Uterus (tissue), 2 donors: ENCODE measurements around the gene EVA1A.

Source experiments
- CTCF ChIP-seq, 4 experiments: fragments of 200-600 bp in 2 of 4; fragments of 450-650 bp in 2 of 4; sonication (generic) in 2 of 4; IDR thresholded peaks; one replicate each; pipeline ENCODE4 v1.5.1; 2016 to 2019; ENCODE audit warnings: antibody characterized with exemption in 4 of 4, mild to moderate bottlenecking in 2 of 4, moderate library complexity in 1 of 4
- POLR2A ChIP-seq, 2 donors: fragments of 450-650 bp; IDR thresholded peaks; one replicate each; pipeline ENCODE4 v1.6.1; 2016; ENCODE audit warnings: antibody characterized with exemption in 2 of 2, mild to moderate bottlenecking in 1 of 2, moderate library complexity in 1 of 2

DNA sequence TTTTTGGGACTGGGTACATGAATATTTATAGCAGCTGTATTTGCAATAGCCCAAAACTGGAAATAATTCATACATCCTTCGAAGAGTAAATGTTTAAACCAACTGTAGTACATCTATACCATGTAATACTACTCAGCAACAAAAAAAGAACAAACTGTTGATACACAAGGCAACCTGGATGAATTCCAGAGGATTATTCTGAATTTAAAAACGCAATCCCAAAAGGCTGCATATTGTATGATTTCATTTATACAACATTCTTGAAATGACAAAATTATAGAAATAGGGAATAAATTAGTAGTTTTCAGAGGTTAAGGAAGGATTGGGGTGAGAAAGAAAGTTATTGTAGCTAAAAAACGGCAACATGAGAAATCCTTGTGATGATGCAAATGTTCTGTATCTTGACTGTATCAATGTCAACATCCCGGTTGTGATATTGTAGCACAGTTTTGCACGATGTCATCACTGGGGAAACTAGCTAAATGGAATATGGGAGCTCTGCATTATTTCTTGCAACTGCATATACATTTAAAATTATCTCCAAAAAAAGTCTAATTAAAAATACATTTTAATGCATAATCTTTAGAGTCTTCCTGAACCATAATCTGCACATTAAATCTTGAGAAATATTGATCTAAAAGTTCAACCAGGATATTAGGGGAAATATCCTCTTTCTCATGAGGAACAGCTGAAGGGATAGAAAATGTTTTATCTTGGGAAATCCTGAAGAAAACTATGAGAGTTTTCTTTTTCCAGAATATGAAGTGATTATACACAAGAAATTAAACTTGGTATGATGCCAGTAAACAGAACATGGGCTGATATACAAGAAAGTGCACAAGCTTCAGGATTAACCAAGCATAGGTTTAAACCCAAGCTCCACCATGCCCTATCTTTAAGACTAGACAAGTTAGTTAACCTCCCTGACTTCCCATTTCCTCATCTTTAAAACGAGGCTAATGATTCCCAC lies 21.9 kb downstream of the EVA1A start:
- TF ChIP-seq POLR2A (IDR thresholded peaks at IDR 0.05) (no peak), CTCF (IDR thresholded peaks at IDR 0.05) (no peak)
